Osteoblast (primary cell): ENCODE data around the gene VTI1B. TPM values are rescaled to one million over a fixed set of nuclear protein-coding genes. Genes with fewer than 3 reads are reported as not detected.

Experiments
- DNase-seq: peaks from one replicate; pipeline ENCODE4 v3.0.0; 2011; ENCODE audit warnings: low spot score, mixed read lengths; ENCODE audit not compliant: insufficient read length; ENCODE audit errors: missing footprints
- H2AFZ ChIP-seq: 2 replicates; pipeline ENCODE4 v1.6.0; 2011; ENCODE audit warnings: mild to moderate bottlenecking, low read length
- H3K27ac ChIP-seq: 2 replicates; pipeline ENCODE4 v1.5.1; 2011; ENCODE audit warnings: mild to moderate bottlenecking, low read depth, low read length, moderate library complexity
- H3K27me3 ChIP-seq: 2 replicates; pipeline ENCODE4 v1.6.0; 2012; ENCODE audit warnings: mild to moderate bottlenecking, control low read depth, inconsistent platforms, low read length, moderate library complexity; ENCODE audit not compliant: insufficient read depth
- H3K36me3 ChIP-seq: 2 replicates; pipeline ENCODE4 v1.5.1; 2011; ENCODE audit warnings: mild to moderate bottlenecking, low read length, control low read depth, moderate library complexity; ENCODE audit not compliant: insufficient read depth
- H3K4me1 ChIP-seq: 2 replicates; pipeline ENCODE4 v1.5.1; 2011; ENCODE audit warnings: mild to moderate bottlenecking, low read length, control low read depth, moderate library complexity; ENCODE audit not compliant: insufficient read depth
- H3K4me2 ChIP-seq: 2 replicates; pipeline ENCODE4 v1.6.0; 2011; ENCODE audit warnings: mild to moderate bottlenecking, low read length; ENCODE audit not compliant: insufficient read depth
- H3K4me3 ChIP-seq: fragments of 200-600 bp; sonication (generic); 3 replicates; pipeline ENCODE4 v1.5.1; 2012; ENCODE audit warnings: mild to moderate bottlenecking, low read length, inconsistent platforms; ENCODE audit not compliant: insufficient read depth
- H3K79me2 ChIP-seq: 2 replicates; pipeline ENCODE4 v1.6.0; 2012; ENCODE audit warnings: mild to moderate bottlenecking, low read length, control low read depth, inconsistent platforms; ENCODE audit not compliant: insufficient read depth
- H3K9me3 ChIP-seq: 2 replicates; pipeline ENCODE4 v1.5.1; 2011; ENCODE audit warnings: low read depth, low read length, control low read depth
- H4K20me1 ChIP-seq: 2 replicates; pipeline ENCODE4 v1.6.0; 2012; ENCODE audit warnings: mild to moderate bottlenecking, low read length, control low read depth; ENCODE audit not compliant: insufficient read depth
- total RNA-seq: library from RNA; depleted of rRNA; stranded (reverse); fragments of >200 nt; gene quantifications from 2 replicates; pipeline ENCODE4 v1.2.3, GENCODE V29; 2012
- TF ChIP-seq, protein P1 (sequence below): IDR thresholded peaks from 2 replicates; pipeline ENCODE4 v1.5.1; 2011; ENCODE audit warnings: mild to moderate bottlenecking, low read depth, low read length, moderate library complexity; ENCODE audit errors: extremely low read depth

Gene VTI1B
- total RNA-seq, 1 donor: 64.1 TPM

DNA sequence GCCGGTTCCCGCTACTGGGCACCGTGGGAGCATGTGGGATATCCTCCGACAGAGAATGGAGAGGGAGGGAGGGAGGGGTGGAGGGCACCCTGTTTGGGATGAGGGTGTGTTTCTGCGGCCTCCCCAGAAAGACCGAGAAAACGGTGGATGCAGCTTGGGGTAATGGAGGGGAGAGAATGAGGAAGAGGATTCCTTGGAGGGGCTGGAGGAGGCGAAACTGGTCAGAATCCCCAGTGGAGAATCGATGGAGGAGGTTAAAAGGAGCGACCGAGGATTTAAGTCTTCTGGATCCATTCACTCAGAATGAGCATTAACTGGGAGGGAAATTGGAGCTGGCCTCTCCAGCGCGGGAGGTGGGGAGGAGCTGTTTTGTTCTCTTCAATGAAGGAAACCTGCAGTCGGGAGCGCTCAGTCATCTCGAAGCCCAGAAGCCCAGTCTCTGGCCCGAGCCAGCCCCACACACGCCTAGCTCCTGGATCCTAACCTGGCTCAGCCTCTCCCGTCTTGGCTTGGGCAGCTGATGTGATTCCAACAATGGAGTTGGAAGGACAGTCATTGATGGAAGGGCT is 54.1 kb downstream of the VTI1B start:
- no peaks in the 10 kb centered on the region for H3K27me3 ChIP-seq
- no peaks in the 10 kb centered on the region for H3K9me3 ChIP-seq
- peaks cover 21% of the 10 kb centered on the region for H3K4me1 ChIP-seq
- H3K27ac ChIP-seq: no peak overlapping the region
- DNase-seq: no peak
- H3K4me3 ChIP-seq: peak overlapping the region; percentile 81
- H2AFZ ChIP-seq: peak overlapping the region; percentile 93
- no peaks in the 10 kb centered on the region for H3K36me3 ChIP-seq
- peak overlapping the region; percentile 96 for H3K4me2 ChIP-seq
- TF ChIP-seq, protein P1, sequence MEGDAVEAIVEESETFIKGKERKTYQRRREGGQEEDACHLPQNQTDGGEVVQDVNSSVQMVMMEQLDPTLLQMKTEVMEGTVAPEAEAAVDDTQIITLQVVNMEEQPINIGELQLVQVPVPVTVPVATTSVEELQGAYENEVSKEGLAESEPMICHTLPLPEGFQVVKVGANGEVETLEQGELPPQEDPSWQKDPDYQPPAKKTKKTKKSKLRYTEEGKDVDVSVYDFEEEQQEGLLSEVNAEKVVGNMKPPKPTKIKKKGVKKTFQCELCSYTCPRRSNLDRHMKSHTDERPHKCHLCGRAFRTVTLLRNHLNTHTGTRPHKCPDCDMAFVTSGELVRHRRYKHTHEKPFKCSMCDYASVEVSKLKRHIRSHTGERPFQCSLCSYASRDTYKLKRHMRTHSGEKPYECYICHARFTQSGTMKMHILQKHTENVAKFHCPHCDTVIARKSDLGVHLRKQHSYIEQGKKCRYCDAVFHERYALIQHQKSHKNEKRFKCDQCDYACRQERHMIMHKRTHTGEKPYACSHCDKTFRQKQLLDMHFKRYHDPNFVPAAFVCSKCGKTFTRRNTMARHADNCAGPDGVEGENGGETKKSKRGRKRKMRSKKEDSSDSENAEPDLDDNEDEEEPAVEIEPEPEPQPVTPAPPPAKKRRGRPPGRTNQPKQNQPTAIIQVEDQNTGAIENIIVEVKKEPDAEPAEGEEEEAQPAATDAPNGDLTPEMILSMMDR: no peak
- no peaks in the 10 kb centered on the region for H4K20me1 ChIP-seq
- no peaks in the 10 kb centered on the region for H3K79me2 ChIP-seq

DNA sequence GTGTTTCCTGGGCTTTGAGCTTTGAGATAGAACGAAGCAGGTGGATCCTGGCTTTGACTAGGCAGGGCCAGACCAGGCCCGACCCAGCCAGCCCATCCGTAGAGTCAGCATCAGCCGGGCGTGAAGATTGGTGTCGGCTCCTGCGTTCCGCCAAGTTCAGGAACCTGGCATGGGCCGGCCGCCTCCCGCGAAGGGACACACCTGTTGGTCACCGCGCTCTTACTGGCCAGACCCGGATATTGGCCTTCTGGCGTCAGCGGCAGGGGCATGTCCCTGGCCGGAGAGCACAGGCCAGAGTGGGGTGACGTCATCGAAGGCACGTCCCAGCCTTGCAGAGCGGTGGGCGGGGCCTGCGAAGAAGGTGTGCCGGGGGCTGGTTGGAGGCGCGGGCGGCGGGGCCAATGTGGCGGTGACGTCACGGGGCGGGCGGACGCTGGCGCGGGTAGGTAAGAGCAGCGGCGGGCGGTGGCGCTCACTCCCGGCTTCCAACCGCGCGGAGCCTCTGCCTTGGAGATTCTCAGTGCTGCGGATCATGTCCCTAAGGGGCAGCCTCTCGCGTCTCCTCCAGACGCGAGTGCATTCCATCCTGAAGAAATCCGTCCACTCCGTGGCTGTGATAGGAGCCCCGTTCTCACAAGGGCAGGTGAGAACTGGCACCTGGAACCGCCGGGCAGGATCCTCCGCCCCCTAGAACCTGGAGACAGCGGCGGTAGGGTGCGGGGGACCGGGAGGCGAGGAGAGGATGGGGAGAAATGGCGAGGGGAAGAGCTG is 54.8 kb downstream of the VTI1B start, which contains the start of gene ARG2:
ARG2 (plus strand) TSS at position 475 of the 771 bp plus-strand sequence; CDS start at position 533, 58 bp downstream.
- Histone ChIP-seq H3K4me1 (peaks cover 21% of the 10 kb centered on the region), H3K79me2 (no peaks in the 10 kb centered on the region), H4K20me1 (no peaks in the 10 kb centered on the region), H3K9me3 (no peaks in the 10 kb centered on the region), H3K27ac (peak within 1 kb of the TSS; percentile 50), H3K36me3 (no peaks in the 10 kb centered on the region), H3K4me3 (peak within 1 kb of the TSS; percentile 81), H3K27me3 (no peaks in the 10 kb centered on the region), H2AFZ (peak within 1 kb of the TSS; percentile 93), H3K4me2 (peak within 1 kb of the TSS; percentile 96)
- peak; percentile 94 for DNase-seq
- TF ChIP-seq, protein P1: no peak

DNA sequence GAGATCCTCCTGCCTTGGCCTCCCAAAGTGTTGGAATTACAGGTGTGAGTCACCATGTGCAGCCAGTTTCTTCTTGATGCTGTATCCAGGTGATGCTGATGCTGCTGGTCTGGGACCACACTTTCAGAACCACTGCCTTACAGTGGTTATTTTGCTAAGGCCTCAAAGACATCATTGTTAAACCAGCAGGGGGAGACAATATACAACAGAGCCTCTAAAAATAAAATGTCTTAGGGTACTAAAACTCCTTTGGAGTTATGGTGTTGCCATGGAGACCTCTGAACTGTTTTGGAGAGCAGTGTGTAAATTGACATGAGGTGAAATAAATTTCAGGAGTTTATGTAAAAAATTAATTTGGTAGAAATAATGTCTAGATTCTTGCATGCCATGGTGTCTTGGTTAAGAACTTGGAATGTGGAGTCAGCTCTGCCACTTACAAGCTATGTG is 55.8 kb downstream of the VTI1B start:
- Histone ChIP-seq H3K4me2 (no peak overlapping the region), H3K27me3 (no peaks in the 10 kb centered on the region), H4K20me1 (no peaks in the 10 kb centered on the region), H3K9me3 (no peaks in the 10 kb centered on the region), H2AFZ (no peak overlapping the region), H3K36me3 (no peaks in the 10 kb centered on the region), H3K79me2 (no peaks in the 10 kb centered on the region), H3K27ac (peak overlapping the region; percentile 50), H3K4me1 (peaks cover 21% of the 10 kb centered on the region), H3K4me3 (no peak overlapping the region)
- TF ChIP-seq, protein P1: peak; percentile 76
- peak; percentile 89 for DNase-seq

DNA sequence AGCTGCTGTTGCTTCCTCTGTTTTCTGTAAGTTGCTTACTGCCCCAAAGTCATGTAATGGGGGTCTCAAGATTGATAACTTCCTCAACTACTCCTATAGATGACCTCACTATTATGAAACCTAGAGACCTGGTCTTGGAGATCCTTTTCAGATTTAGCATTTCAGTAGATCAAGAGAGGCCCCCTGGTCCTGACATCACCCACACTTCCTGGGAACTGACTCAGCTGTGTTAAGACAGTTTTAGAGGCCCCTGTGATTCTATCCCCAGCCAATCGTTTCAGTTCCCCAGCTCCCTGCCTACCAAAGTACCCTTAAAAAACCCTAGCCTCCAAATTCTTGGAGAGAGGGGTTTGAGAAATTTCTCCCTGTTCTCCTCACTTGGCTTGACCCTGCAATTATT is 63.9 kb downstream of the VTI1B start:
- no peaks in the 10 kb centered on the region for H3K79me2 ChIP-seq
- H3K27me3 ChIP-seq: peaks cover 7% of the 10 kb centered on the region
- no peaks in the 10 kb centered on the region for H3K36me3 ChIP-seq
- H3K27ac ChIP-seq: no peak overlapping the region
- no peak for DNase-seq
- TF ChIP-seq, protein P1: no peak
- no peak overlapping the region for H3K4me3 ChIP-seq
- H2AFZ ChIP-seq: no peak overlapping the region
- no peaks in the 10 kb centered on the region for H4K20me1 ChIP-seq
- H3K4me2 ChIP-seq: no peak overlapping the region
- H3K9me3 ChIP-seq: no peaks in the 10 kb centered on the region
- no peaks in the 10 kb centered on the region for H3K4me1 ChIP-seq
